Large intestine (tissue), 3 donors: ENCODE results near the gene SOX10. TPM values are rescaled to one million over a fixed set of nuclear protein-coding genes. Genes with fewer than 3 reads are reported as not detected.

Experiments used
- DNase-seq, 2 donors: peaks; one replicate each; pipeline versions ENCODE4 v3.0.0 to v3.0.0-alpha.2; 2013
- H3K27ac ChIP-seq: one replicate; pipeline ENCODE4 v1.5.1; 2013; ENCODE audit warnings: low read length
- H3K27me3 ChIP-seq: 2 replicates; pipeline ENCODE4 v1.6.1; 2013; ENCODE audit warnings: low read length; ENCODE audit not compliant: control insufficient read depth, insufficient read depth
- H3K36me3 ChIP-seq: 2 replicates; pipeline ENCODE4 v1.6.1; 2013; ENCODE audit warnings: low read length; ENCODE audit not compliant: control insufficient read depth, insufficient read depth
- H3K4me1 ChIP-seq: one replicate; pipeline ENCODE4 v1.6.1; 2013; ENCODE audit warnings: low read length; ENCODE audit not compliant: control insufficient read depth, insufficient read depth
- H3K4me3 ChIP-seq: one replicate; pipeline ENCODE4 v1.5.1; 2013; ENCODE audit warnings: low read length
- H3K9me3 ChIP-seq: one replicate; pipeline ENCODE4 v1.6.1; 2013; ENCODE audit warnings: mild to moderate bottlenecking, low read depth, low read length, moderate library complexity; ENCODE audit not compliant: control insufficient read depth
- WGBS: methylation state at CpG from one replicate; pipeline ENCODE4 v1.1.5; 2013; ENCODE audit warnings: low lambda C conversion rate; ENCODE audit not compliant: insufficient coverage; 5-methylcytosine and 5-hydroxymethylcytosine counted together
- polyA plus RNA-seq: library from polyadenylated mRNA; unstranded; fragments of 120-200 nt; gene quantifications from one replicate; pipeline ENCODE4 v1.2.1, GENCODE V29; 2013

The SOX10 gene
- polyA plus RNA-seq, 1 donor = 8.8 TPM

DNA sequence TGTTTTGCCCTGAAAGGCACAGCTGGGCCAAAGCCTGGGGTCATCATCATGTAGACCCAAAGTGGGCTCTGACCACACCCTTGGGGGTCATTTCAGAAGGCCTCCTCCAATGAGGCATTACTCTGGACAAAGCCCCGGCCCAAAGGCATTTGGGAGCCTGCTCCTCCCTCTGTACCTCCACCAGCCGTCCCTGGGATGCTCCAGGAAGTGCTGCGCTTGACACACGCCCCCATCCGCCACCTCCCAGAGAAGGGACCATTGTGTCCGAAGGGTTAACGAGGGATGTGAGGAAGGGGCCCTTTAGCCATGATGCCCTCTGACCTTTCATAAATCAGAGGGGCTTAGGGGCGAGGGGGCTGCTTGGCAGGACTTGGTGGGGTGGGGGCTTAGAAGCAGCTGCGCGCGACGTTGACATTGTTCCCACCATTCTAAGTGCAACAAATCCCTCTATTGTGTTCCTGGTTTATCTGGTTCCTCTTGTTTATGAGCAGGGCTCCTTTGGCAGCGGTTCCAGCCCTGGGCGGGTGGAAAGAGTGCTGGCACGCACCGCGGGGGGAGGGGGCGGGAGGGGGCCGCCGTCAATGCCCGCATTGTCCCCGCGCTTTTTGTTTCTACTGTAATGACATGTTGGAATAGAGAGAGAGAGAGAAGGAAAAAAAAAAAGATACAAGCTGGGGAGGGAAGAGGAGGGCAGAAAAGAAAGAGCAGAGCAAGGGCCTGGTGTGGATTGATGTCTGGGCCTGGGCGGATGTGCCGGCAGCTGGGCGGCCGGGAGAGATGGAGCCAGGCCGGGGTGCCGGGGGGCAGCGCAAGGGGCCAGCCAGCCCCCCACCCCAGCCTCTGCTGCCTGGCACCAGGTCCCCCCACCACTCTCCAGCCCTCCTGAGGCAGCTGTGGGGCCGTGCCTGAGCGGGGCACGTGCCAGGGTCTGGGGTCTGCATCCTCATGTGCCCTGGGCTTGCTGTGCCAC is 32.1 kb upstream of the SOX10 start:
- peak overlapping the region; percentile 26 for H3K27ac ChIP-seq
- no peaks in the 10 kb centered on the region for H3K27me3 ChIP-seq
- no peak overlapping the region for H3K4me3 ChIP-seq
- H3K4me1 ChIP-seq = peaks cover 8% of the 10 kb centered on the region
- peak in 1 of 2 donors; percentile 33 for DNase-seq
- WGBS = no CpG with 5 or more reads among the region's 33 CpGs
- H3K9me3 ChIP-seq = no peaks in the 10 kb centered on the region
- no peaks in the 10 kb centered on the region for H3K36me3 ChIP-seq

DNA sequence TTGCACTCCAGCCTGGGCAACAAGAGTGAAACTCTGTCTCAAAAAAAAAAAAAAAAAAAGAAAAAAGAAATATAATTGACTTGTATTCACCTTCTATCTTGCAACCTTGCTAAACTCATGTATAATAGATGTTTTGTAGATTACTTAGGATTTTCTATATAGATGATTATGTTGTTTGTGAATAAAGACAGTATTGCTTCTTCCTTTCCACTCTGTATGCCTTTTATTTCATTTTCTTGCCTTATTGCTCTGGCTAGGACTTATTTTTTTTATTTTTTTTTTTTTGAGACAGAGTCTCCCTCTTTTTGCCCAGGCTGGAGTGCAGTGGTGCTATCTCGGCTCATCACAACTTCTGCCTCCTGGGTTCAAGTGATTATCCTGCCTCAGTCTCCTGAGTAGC is 29.7 kb upstream of the SOX10 start:
- peaks cover 8% of the 10 kb centered on the region for H3K4me1 ChIP-seq
- no peak for DNase-seq
- no peaks in the 10 kb centered on the region for H3K27me3 ChIP-seq
- H3K36me3 ChIP-seq = no peaks in the 10 kb centered on the region
- no peak overlapping the region for H3K27ac ChIP-seq
- H3K4me3 ChIP-seq = no peak overlapping the region
- no peaks in the 10 kb centered on the region for H3K9me3 ChIP-seq
- no CpG with 5 or more reads among the region's 1 CpG for WGBS

DNA sequence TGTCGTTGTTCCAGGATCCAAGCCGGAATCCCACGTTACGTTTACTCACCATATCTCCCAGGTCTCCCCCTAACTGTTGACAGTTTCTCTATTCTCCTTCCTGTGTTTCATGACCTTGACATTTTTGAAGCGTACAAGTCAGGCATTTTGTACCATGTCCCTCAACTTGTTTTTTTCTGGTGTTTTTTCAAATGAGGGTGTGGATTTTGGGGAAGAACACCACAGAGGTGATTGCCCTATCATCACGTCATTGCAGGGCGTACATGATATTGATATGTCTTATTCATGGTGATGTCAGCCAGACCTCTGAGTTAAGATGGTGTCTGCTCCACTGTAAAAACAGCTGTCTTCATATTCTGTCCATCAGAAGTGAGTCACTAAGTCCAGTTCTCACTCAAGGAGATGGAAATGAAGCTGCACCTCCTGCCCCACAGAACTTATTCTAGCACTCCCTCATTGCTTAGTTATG is 28.3 kb upstream of the SOX10 start:
- no peak overlapping the region for H3K4me3 ChIP-seq
- WGBS = 57% methylated on average over 3 of the region's 7 CpGs
- no peaks in the 10 kb centered on the region for H3K9me3 ChIP-seq
- no peak overlapping the region for H3K27ac ChIP-seq
- no peaks in the 10 kb centered on the region for H3K36me3 ChIP-seq
- DNase-seq = no peak
- H3K27me3 ChIP-seq = no peaks in the 10 kb centered on the region
- peaks cover 8% of the 10 kb centered on the region for H3K4me1 ChIP-seq

- H3K27ac ChIP-seq = no peak overlapping the region
- no peaks in the 10 kb centered on the region for H3K27me3 ChIP-seq
- DNase-seq = no peak
- H3K4me3 ChIP-seq = no peak overlapping the region
- no peaks in the 10 kb centered on the region for H3K36me3 ChIP-seq
- H3K9me3 ChIP-seq = no peaks in the 10 kb centered on the region
- WGBS = 80% methylated on average over 1 of the region's 14 CpGs
- no peaks in the 10 kb centered on the region for H3K4me1 ChIP-seq
Observed at GRCh38 chr22:38009000-38009806, 24.8 kb upstream of the SOX10 start.

GRCh38 chr22:38007330-38007902 is 23.1 kb upstream of the SOX10 start:
- no peak for DNase-seq
- H3K9me3 ChIP-seq = no peaks in the 10 kb centered on the region
- no peaks in the 10 kb centered on the region for H3K27me3 ChIP-seq
- no peaks in the 10 kb centered on the region for H3K36me3 ChIP-seq
- H3K4me3 ChIP-seq = no peak overlapping the region
- 94% methylated on average over 3 of the region's 13 CpGs for WGBS
- no peak overlapping the region for H3K27ac ChIP-seq
- H3K4me1 ChIP-seq = no peaks in the 10 kb centered on the region

- no CpG with 5 or more reads among the region's 3 CpGs for WGBS
- no peaks in the 10 kb centered on the region for H3K4me1 ChIP-seq
- no peaks in the 10 kb centered on the region for H3K36me3 ChIP-seq
- no peak overlapping the region for H3K27ac ChIP-seq
- no peaks in the 10 kb centered on the region for H3K9me3 ChIP-seq
- no peaks in the 10 kb centered on the region for H3K27me3 ChIP-seq
- no peak for DNase-seq
- no peak overlapping the region for H3K4me3 ChIP-seq
Observed at GRCh38 chr22:38006906-38007305, 22.6 kb upstream of the SOX10 start.

DNA sequence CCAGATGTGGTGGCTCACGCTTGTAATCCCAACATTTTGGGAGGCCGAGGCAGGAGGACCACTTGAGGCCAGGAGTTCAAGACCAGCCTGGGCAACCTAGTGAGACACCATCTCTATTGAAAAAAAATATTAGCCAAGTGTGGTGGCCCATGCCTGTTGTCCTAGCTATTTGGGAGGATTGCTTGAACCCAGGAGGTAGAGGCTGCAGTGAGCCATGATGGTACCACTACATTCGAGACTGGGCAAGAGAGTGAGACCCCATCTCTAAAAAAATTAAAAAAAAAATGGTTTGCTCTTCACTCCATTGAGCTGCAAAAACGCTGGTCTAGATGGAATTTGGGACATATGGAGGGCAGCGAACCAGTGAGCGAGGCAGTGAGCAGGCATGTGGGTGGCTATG is 21.6 kb upstream of the SOX10 start:
- WGBS = no CpG with 5 or more reads among the region's 6 CpGs

GRCh38 chr22:37999640-38000272 is 15.4 kb upstream of the SOX10 start:
- WGBS = no CpG with 5 or more reads among the region's 16 CpGs
- no peak for DNase-seq
- Histone ChIP-seq H3K36me3 (no peaks in the 10 kb centered on the region), H3K27ac (no peak overlapping the region), H3K27me3 (no peaks in the 10 kb centered on the region), H3K4me3 (no peak overlapping the region), H3K9me3 (no peaks in the 10 kb centered on the region), H3K4me1 (no peaks in the 10 kb centered on the region)

More for the DNA sequence above, 21.6 kb upstream of the SOX10 start:
- DNase-seq = no peak
- no peaks in the 10 kb centered on the region for H3K27me3 ChIP-seq
- no peaks in the 10 kb centered on the region for H3K9me3 ChIP-seq
- H3K27ac ChIP-seq = no peak overlapping the region
- H3K36me3 ChIP-seq = no peaks in the 10 kb centered on the region
- H3K4me3 ChIP-seq = no peak overlapping the region
- no peaks in the 10 kb centered on the region for H3K4me1 ChIP-seq

GRCh38 chr22:37999236-37999635 is 14.9 kb upstream of the SOX10 start:
- Histone ChIP-seq H3K4me3 (no peak overlapping the region), H3K36me3 (no peaks in the 10 kb centered on the region), H3K27me3 (no peaks in the 10 kb centered on the region), H3K4me1 (no peaks in the 10 kb centered on the region), H3K27ac (no peak overlapping the region), H3K9me3 (no peaks in the 10 kb centered on the region)
- DNase-seq = no peak
- no CpG with 5 or more reads among the region's 10 CpGs for WGBS

- 17% methylated on average over 1 of the region's 7 CpGs for WGBS
- Histone ChIP-seq H3K27me3 (no peaks in the 10 kb centered on the region), H3K4me3 (no peak overlapping the region), H3K36me3 (no peaks in the 10 kb centered on the region), H3K9me3 (no peaks in the 10 kb centered on the region), H3K4me1 (no peaks in the 10 kb centered on the region), H3K27ac (no peak overlapping the region)
- DNase-seq = no peak
Observed at GRCh38 chr22:37998543-37998942, 14.2 kb upstream of the SOX10 start.
